Measurements from ENCODE around the gene ULK4.

The ULK4 gene

DNA sequence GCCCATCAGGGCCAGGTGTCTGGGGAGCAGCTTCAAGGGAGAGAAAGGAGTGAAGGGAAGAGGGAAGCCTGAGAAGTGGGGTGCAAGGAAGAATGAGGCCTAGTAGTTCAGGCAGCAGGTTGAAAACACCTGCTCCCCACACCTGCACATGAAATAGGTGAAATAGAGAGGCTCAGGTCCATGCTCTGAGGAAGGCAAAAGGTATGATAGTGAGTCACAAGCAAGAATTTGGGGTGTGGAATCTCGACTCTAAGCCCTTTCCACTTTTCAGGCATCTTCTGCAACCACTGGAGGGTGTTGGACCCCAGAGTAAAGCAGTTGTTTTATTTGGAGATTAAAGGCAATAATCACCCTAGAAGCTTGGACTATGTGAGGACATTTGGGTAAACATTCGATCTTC is 605.1 kb downstream of the ULK4 start:
- no peak for DNase-seq (ENCODE audit: low read depth)
- no peak overlapping the region for H3K4me3 ChIP-seq (ENCODE audit: low read depth, low read length)
- TF ChIP-seq, protein P1, sequence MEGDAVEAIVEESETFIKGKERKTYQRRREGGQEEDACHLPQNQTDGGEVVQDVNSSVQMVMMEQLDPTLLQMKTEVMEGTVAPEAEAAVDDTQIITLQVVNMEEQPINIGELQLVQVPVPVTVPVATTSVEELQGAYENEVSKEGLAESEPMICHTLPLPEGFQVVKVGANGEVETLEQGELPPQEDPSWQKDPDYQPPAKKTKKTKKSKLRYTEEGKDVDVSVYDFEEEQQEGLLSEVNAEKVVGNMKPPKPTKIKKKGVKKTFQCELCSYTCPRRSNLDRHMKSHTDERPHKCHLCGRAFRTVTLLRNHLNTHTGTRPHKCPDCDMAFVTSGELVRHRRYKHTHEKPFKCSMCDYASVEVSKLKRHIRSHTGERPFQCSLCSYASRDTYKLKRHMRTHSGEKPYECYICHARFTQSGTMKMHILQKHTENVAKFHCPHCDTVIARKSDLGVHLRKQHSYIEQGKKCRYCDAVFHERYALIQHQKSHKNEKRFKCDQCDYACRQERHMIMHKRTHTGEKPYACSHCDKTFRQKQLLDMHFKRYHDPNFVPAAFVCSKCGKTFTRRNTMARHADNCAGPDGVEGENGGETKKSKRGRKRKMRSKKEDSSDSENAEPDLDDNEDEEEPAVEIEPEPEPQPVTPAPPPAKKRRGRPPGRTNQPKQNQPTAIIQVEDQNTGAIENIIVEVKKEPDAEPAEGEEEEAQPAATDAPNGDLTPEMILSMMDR (IDR thresholded peaks at IDR 0.05; ENCODE audit: insufficient read depth, low read depth, low read length, missing control alignments) = no peak

DNA sequence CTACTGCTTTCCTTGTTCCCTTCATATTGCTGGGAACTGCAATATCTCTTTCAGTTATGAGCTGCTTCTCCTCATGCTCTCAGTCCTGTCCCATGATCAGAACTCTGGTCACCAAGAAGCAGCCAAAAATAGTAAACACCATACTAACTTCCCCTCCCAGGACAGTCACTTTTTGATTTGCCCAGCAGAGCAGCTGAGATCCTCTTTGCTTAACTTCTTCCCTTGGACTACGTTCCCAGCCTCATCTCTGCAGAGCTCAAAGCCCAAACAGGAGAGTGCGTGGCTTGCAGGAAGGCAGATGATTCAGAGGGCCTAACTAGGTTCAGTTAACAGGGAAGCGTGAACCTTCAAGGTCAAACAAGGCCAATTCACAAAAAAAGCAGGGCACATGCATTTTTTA is 609.4 kb downstream of the ULK4 start:
- no peak for DNase-seq (ENCODE audit: low read depth)
- TF ChIP-seq, protein P1 (IDR thresholded peaks at IDR 0.05; ENCODE audit: insufficient read depth, low read depth, low read length, missing control alignments) = no peak
- no peak overlapping the region for H3K4me3 ChIP-seq (ENCODE audit: low read depth, low read length)

DNA sequence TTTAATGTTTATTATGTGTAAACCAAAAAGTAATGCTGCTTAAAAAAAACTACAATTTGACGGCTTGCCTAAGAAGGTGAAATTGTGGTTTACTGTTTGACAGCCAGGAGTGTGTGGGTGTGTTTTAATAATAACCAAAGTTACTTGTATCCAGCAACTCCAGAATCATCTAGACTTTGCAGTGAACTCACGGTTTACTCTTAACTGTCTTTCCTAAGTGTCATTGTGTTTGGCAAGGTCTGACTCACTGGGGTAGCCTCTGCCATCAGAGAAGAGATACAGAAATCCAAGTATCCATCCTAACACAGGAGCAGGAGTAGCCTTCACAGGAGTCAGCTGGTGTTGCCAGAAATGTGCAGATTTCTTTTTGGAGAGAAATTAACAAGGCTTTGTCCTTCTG is 611.5 kb downstream of the ULK4 start:
- TF ChIP-seq, protein P1 (IDR thresholded peaks at IDR 0.05; ENCODE audit: insufficient read depth, low read depth, low read length, missing control alignments) = no peak
- no peak for DNase-seq (ENCODE audit: low read depth)
- H3K4me3 ChIP-seq (ENCODE audit: low read depth, low read length) = no peak overlapping the region

DNA sequence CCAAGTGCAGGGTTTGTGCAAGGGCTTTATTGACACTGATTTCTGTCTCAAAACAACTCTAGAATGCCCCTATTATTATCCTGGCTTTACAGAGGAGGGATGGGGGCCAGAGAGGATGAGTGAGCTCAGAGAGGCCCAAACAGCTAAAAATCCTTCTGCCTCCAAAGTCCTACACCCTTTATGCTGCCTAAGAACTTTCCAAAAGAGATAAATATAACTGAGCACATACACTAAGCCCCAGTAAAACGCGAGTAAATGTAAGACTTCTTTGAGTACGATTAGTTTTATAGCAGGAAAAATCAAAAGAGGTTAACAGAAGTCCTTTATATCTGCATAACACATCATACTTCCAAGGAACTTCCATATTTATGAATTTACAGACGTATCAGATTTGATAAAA is 613.5 kb downstream of the ULK4 start:
- DNase-seq (ENCODE audit: low read depth) = no peak
- no peak overlapping the region for H3K4me3 ChIP-seq (ENCODE audit: low read depth, low read length)
- TF ChIP-seq, protein P1 (IDR thresholded peaks at IDR 0.05; ENCODE audit: insufficient read depth, low read depth, low read length, missing control alignments) = no peak

DNA sequence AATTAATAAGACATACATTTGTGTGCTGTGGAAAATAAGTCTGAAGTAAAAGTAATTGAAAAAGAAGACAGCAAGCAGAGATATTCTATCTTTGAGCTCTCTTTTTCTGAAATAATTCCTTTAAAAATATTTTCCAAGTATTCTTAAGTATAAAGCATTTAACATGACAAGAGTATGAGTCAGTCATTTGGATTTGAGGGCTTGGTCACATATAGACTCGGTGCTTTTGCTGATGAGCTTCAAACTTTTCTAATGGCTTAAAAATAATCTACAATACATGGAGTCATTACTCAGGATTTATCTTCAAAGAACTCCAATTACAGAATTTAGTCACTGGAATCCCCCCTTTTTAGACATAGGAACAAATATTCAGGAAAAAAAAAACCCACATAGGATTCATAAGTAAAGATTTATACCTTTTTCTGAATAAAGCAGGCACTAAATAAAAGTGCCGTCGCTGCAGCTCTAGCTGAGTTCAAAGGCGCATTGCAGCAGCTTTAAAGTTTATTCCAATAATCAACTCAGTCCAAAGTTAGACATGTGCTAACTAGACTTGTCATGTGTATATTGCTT is 615.1 kb downstream of the ULK4 start:
- no peak for DNase-seq (ENCODE audit: low read depth)
- TF ChIP-seq, protein P1 (IDR thresholded peaks at IDR 0.05; ENCODE audit: insufficient read depth, low read depth, low read length, missing control alignments) = no peak
- H3K4me3 ChIP-seq (ENCODE audit: low read depth, low read length) = no peak overlapping the region

DNA sequence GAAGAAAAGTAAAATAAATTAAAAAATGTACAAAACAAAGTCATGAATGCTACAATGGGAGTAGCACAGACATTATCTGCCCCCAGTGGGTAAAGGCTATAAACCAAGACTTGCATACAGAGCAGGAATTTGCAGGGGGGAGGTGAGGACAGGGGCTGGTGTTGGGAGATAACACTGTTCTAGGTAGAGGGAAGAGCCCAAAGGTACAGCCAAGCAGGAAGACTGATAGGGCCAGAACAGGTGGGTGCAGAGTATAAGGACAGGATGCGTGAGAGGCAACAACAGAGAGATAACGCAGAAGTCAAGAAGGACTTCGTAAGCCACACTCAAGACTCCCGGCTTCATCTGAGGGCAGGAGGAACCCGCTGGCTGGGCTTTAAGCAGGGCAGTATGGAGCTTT is 616.1 kb downstream of the ULK4 start:
- no peak for DNase-seq (ENCODE audit: low read depth)
- H3K4me3 ChIP-seq (ENCODE audit: low read depth, low read length) = no peak overlapping the region
- TF ChIP-seq, protein P1 (IDR thresholded peaks at IDR 0.05; ENCODE audit: insufficient read depth, low read depth, low read length, missing control alignments) = no peak

DNA sequence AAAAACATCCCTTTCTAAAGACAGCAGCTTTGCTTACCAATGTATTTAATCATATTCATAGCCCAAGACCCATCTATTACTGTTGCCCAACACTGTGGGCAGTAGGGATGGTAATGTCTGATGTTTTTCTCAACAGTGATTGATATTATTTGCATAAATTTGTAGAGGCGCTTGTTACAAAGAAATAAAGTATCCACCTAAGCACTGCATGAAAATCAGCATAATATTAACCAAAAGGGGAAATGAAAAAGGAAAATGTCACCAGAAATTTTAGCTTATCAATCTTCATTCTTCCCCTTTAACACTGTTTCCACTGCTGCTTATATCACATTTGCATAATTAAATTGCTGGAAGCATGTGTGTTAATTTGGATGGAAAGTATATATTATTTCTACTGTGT is 622.1 kb downstream of the ULK4 start:
- H3K4me3 ChIP-seq (ENCODE audit: low read depth, low read length) = no peak overlapping the region
- TF ChIP-seq, protein P1 (IDR thresholded peaks at IDR 0.05; ENCODE audit: insufficient read depth, low read depth, low read length, missing control alignments) = no peak

More for the DNA sequence above, 622.1 kb downstream of the ULK4 start:
- DNase-seq (ENCODE audit: low read depth) = no peak
